ENCODE measurements around the gene TMEM141.
"Not testable (repeated sequence)": the region's sequence is repeated elsewhere in the genome, so short reads cannot be mapped to it uniquely, and the experiment has no call there.

Gene TMEM141

GRCh38 chr9:136757751-136758140 is 33.4 kb upstream of the TMEM141 start:
- H3K4me3 ChIP-seq (ENCODE audit: low read length): no peak overlapping the region
- no peaks in the 10 kb centered on the region for H3K36me3 ChIP-seq (ENCODE audit: insufficient read depth, low read depth, low read length)
- no peaks in the 10 kb centered on the region for H3K4me1 ChIP-seq (ENCODE audit: insufficient read depth, low read length)
- H3K27ac ChIP-seq (ENCODE audit: low read length): no peak overlapping the region
- peaks cover 4% of the 10 kb centered on the region; the same call in 1 of the 2 replicates for H3K9me3 ChIP-seq (ENCODE audit: insufficient read depth, low read depth, low read length)
- no peak overlapping the region for H3K9ac ChIP-seq (ENCODE audit: low read depth, low read length)
- no peaks in the 10 kb centered on the region for H3K27me3 ChIP-seq (ENCODE audit: insufficient read depth, low read length)

GRCh38 chr9:136759001-136759400 is 32.1 kb upstream of the TMEM141 start:
- H3K4me1 ChIP-seq (ENCODE audit: insufficient read depth, low read length): no peaks in the 10 kb centered on the region
- no peaks in the 10 kb centered on the region for H3K36me3 ChIP-seq (ENCODE audit: insufficient read depth, low read depth, low read length)
- no peaks in the 10 kb centered on the region for H3K27me3 ChIP-seq (ENCODE audit: insufficient read depth, low read length)
- H3K9ac ChIP-seq (ENCODE audit: low read depth, low read length): no peak overlapping the region
- peaks cover 4% of the 10 kb centered on the region; the same call in 1 of the 2 replicates for H3K9me3 ChIP-seq (ENCODE audit: insufficient read depth, low read depth, low read length)
- H3K27ac ChIP-seq (ENCODE audit: low read length): no peak overlapping the region
- H3K4me3 ChIP-seq (ENCODE audit: low read length): no peak overlapping the region

GRCh38 chr9:136759436-136760325 is 31.5 kb upstream of the TMEM141 start:
- H3K4me1 ChIP-seq (ENCODE audit: insufficient read depth, low read length): no peaks in the 10 kb centered on the region
- no peak overlapping the region for H3K4me3 ChIP-seq (ENCODE audit: low read length)
- H3K27ac ChIP-seq (ENCODE audit: low read length): no peak overlapping the region
- no peaks in the 10 kb centered on the region for H3K27me3 ChIP-seq (ENCODE audit: insufficient read depth, low read length)
- H3K9ac ChIP-seq (ENCODE audit: low read depth, low read length): no peak overlapping the region
- H3K9me3 ChIP-seq (ENCODE audit: insufficient read depth, low read depth, low read length): peaks cover 4% of the 10 kb centered on the region; the same call in 1 of the 2 replicates
- no peaks in the 10 kb centered on the region for H3K36me3 ChIP-seq (ENCODE audit: insufficient read depth, low read depth, low read length)

- H3K9ac ChIP-seq (ENCODE audit: low read depth, low read length): no peak overlapping the region
- H3K36me3 ChIP-seq (ENCODE audit: insufficient read depth, low read depth, low read length): no peaks in the 10 kb centered on the region
- no peaks in the 10 kb centered on the region for H3K27me3 ChIP-seq (ENCODE audit: insufficient read depth, low read length)
- no peak overlapping the region for H3K4me3 ChIP-seq (ENCODE audit: low read length)
- no peak overlapping the region for H3K27ac ChIP-seq (ENCODE audit: low read length)
- H3K9me3 ChIP-seq (ENCODE audit: insufficient read depth, low read depth, low read length): peaks cover 4% of the 10 kb centered on the region; the same call in 1 of the 2 replicates
- no peaks in the 10 kb centered on the region for H3K4me1 ChIP-seq (ENCODE audit: insufficient read depth, low read length)
These were observed 30.7 kb upstream of the TMEM141 start for GRCh38 chr9:136760424-136760823.

GRCh38 chr9:136760834-136761544 is 30.2 kb upstream of the TMEM141 start:
- H3K4me3 ChIP-seq (ENCODE audit: low read length); H3K27ac ChIP-seq (ENCODE audit: low read length); H3K9me3 ChIP-seq (ENCODE audit: insufficient read depth, low read depth, low read length); H3K36me3 ChIP-seq (ENCODE audit: insufficient read depth, low read depth, low read length); H3K4me1 ChIP-seq (ENCODE audit: insufficient read depth, low read length); H3K9ac ChIP-seq (ENCODE audit: low read depth, low read length); H3K27me3 ChIP-seq (ENCODE audit: insufficient read depth, low read length): not testable (repeated sequence)

- Histone ChIP-seq H3K9ac (ENCODE audit: low read depth, low read length) (no peak overlapping the region), H3K27me3 (ENCODE audit: insufficient read depth, low read length) (no peaks in the 10 kb centered on the region), H3K36me3 (ENCODE audit: insufficient read depth, low read depth, low read length) (no peaks in the 10 kb centered on the region), H3K9me3 (ENCODE audit: insufficient read depth, low read depth, low read length) (no peaks in the 10 kb centered on the region), H3K27ac (ENCODE audit: low read length) (no peak overlapping the region), H3K4me1 (ENCODE audit: insufficient read depth, low read length) (no peaks in the 10 kb centered on the region), H3K4me3 (ENCODE audit: low read length) (no peak overlapping the region)
These were observed 29.6 kb upstream of the TMEM141 start for GRCh38 chr9:136761545-136761981.

GRCh38 chr9:136762221-136762691 is 28.9 kb upstream of the TMEM141 start:
- H3K4me1 ChIP-seq (ENCODE audit: insufficient read depth, low read length): no peaks in the 10 kb centered on the region
- no peak overlapping the region for H3K27ac ChIP-seq (ENCODE audit: low read length)
- H3K36me3 ChIP-seq (ENCODE audit: insufficient read depth, low read depth, low read length): no peaks in the 10 kb centered on the region
- no peaks in the 10 kb centered on the region for H3K9me3 ChIP-seq (ENCODE audit: insufficient read depth, low read depth, low read length)
- no peak overlapping the region for H3K4me3 ChIP-seq (ENCODE audit: low read length)
- no peak overlapping the region for H3K9ac ChIP-seq (ENCODE audit: low read depth, low read length)
- peaks cover 5% of the 10 kb centered on the region; the same call in 1 of the 2 replicates for H3K27me3 ChIP-seq (ENCODE audit: insufficient read depth, low read length)

- no peak overlapping the region for H3K27ac ChIP-seq (ENCODE audit: low read length)
- no peaks in the 10 kb centered on the region for H3K4me1 ChIP-seq (ENCODE audit: insufficient read depth, low read length)
- no peaks in the 10 kb centered on the region for H3K36me3 ChIP-seq (ENCODE audit: insufficient read depth, low read depth, low read length)
- no peaks in the 10 kb centered on the region for H3K9me3 ChIP-seq (ENCODE audit: insufficient read depth, low read depth, low read length)
- peaks cover 10% of the 10 kb centered on the region for H3K27me3 ChIP-seq (ENCODE audit: insufficient read depth, low read length)
- H3K4me3 ChIP-seq (ENCODE audit: low read length): peak overlapping the region; percentile 45; the same call in 1 of the 2 replicates
- no peak overlapping the region for H3K9ac ChIP-seq (ENCODE audit: low read depth, low read length)
These were observed 28.1 kb upstream of the TMEM141 start for GRCh38 chr9:136762915-136763648.

- peaks cover 11% of the 10 kb centered on the region for H3K27me3 ChIP-seq (ENCODE audit: insufficient read depth, low read length)
- H3K4me3 ChIP-seq (ENCODE audit: low read length): peak overlapping the region; percentile 45; the same call in 1 of the 2 replicates
- H3K36me3 ChIP-seq (ENCODE audit: insufficient read depth, low read depth, low read length): no peaks in the 10 kb centered on the region
- no peaks in the 10 kb centered on the region for H3K9me3 ChIP-seq (ENCODE audit: insufficient read depth, low read depth, low read length)
- H3K4me1 ChIP-seq (ENCODE audit: insufficient read depth, low read length): no peaks in the 10 kb centered on the region
- H3K27ac ChIP-seq (ENCODE audit: low read length): no peak overlapping the region
- H3K9ac ChIP-seq (ENCODE audit: low read depth, low read length): no peak overlapping the region
These were observed 27.5 kb upstream of the TMEM141 start for GRCh38 chr9:136763649-136764035.

GRCh38 chr9:136764301-136764891 is 26.7 kb upstream of the TMEM141 start, which contains the start of gene LCN15:
Gene LCN15 (minus strand): TSS chr9:136764518. CDS start chr9:136764488, 30 bp downstream.
- peaks cover 11% of the 10 kb centered on the region for H3K27me3 ChIP-seq (ENCODE audit: insufficient read depth, low read length)
- no peak within 1 kb of the TSS for H3K9ac ChIP-seq (ENCODE audit: low read depth, low read length)
- H3K36me3 ChIP-seq (ENCODE audit: insufficient read depth, low read depth, low read length): no peaks in the 10 kb centered on the region
- no peaks in the 10 kb centered on the region for H3K4me1 ChIP-seq (ENCODE audit: insufficient read depth, low read length)
- peak within 1 kb of the TSS; percentile 45; the same call in 1 of the 2 replicates for H3K4me3 ChIP-seq (ENCODE audit: low read length)
- H3K9me3 ChIP-seq (ENCODE audit: insufficient read depth, low read depth, low read length): no peaks in the 10 kb centered on the region
- H3K27ac ChIP-seq (ENCODE audit: low read length): no peak within 1 kb of the TSS

GRCh38 chr9:136765041-136765440 is 26.1 kb upstream of the TMEM141 start:
- Histone ChIP-seq H3K27me3 (ENCODE audit: insufficient read depth, low read length) (peaks cover 11% of the 10 kb centered on the region), H3K9me3 (ENCODE audit: insufficient read depth, low read depth, low read length) (no peaks in the 10 kb centered on the region), H3K4me1 (ENCODE audit: insufficient read depth, low read length) (no peaks in the 10 kb centered on the region), H3K9ac (ENCODE audit: low read depth, low read length) (no peak overlapping the region), H3K4me3 (ENCODE audit: low read length) (no peak overlapping the region), H3K36me3 (ENCODE audit: insufficient read depth, low read depth, low read length) (no peaks in the 10 kb centered on the region), H3K27ac (ENCODE audit: low read length) (no peak overlapping the region)
